Hepatocyte (in vitro differentiated cells): ENCODE measurements around the gene GSN. TPM values are rescaled to one million over a fixed set of nuclear protein-coding genes. Genes with fewer than 3 reads are reported as not detected.

Experiments used
- DNase-seq: peaks from one replicate; pipeline ENCODE4 v3.0.0-alpha.2; 2016; ENCODE audit warnings: low spot score
- H2AFZ ChIP-seq: fragments of 200-600 bp; sonication (generic); 2 replicates; pipeline ENCODE4 v1.6.0; 2016; ENCODE audit warnings: antibody characterized with exemption, mild to moderate bottlenecking
- H3K27ac ChIP-seq: fragments of 200-600 bp; sonication (generic); 2 replicates; pipeline ENCODE4 v1.5.1; 2016; ENCODE audit warnings: mild to moderate bottlenecking
- H3K27me3 ChIP-seq: fragments of 200-600 bp; sonication (generic); 2 replicates; pipeline ENCODE4 v1.6.1; 2016
- H3K36me3 ChIP-seq: fragments of 200-600 bp; sonication (generic); replicated peaks from 2 replicates; pipeline ENCODE4 v1.5.1; 2016; ENCODE audit warnings: low read depth; ENCODE audit not compliant: insufficient read depth
- H3K4me1 ChIP-seq: fragments of 200-600 bp; sonication (generic); 2 replicates; pipeline ENCODE4 v1.5.1; 2016; ENCODE audit warnings: mild to moderate bottlenecking, moderate library complexity; ENCODE audit not compliant: insufficient read depth
- H3K4me2 ChIP-seq: fragments of 200-600 bp; sonication (generic); 2 replicates; pipeline ENCODE4 v1.6.0; 2016
- H3K4me3 ChIP-seq: fragments of 200-600 bp; sonication (generic); 2 replicates; pipeline ENCODE4 v1.5.1; 2016; ENCODE audit warnings: mild to moderate bottlenecking
- H3K79me2 ChIP-seq: fragments of 200-600 bp; sonication (generic); 2 replicates; pipeline ENCODE4 v1.6.0; 2017; ENCODE audit warnings: mild to moderate bottlenecking
- H3K9me2 ChIP-seq: fragments of 200-600 bp; sonication (generic); replicated peaks from 2 replicates; pipeline ENCODE4 v1.6.0; 2017; ENCODE audit warnings: mild to moderate bottlenecking; ENCODE audit not compliant: insufficient read depth
- H3K9me3 ChIP-seq: fragments of 200-600 bp; sonication (generic); 2 replicates; pipeline ENCODE4 v1.5.1; 2016; ENCODE audit warnings: low read depth, mild to moderate bottlenecking
- H4K20me1 ChIP-seq: fragments of 200-600 bp; sonication (generic); 2 replicates; pipeline ENCODE4 v1.6.0; 2016; ENCODE audit warnings: mild to moderate bottlenecking; ENCODE audit not compliant: insufficient read depth, poor library complexity, severe bottlenecking
- EZH2 ChIP-seq: fragments of 200-600 bp; sonication (generic); IDR thresholded peaks from 2 replicates; pipeline ENCODE4 v1.6.1; 2016; ENCODE audit warnings: antibody characterized with exemption, mild to moderate bottlenecking, borderline replicate concordance
- EZH2phosphoT487 ChIP-seq: fragments of 200-600 bp; sonication (generic); IDR thresholded peaks from one replicate; pipeline ENCODE4 v1.6.1; 2018; ENCODE audit warnings: antibody characterized with exemption, mild to moderate bottlenecking, low read depth, moderate library complexity; ENCODE audit not compliant: unreplicated experiment, severe bottlenecking
- WGBS: methylation state at CpG from one replicate; pipeline ENCODE4 v1.1.6; 2016; ENCODE audit warnings: low lambda C conversion rate; ENCODE audit errors: missing lambda C conversion rate; 5-methylcytosine and 5-hydroxymethylcytosine counted together
- polyA plus RNA-seq: library from polyadenylated mRNA; unstranded; fragments of >200 nt; fragmentation: Nextera tagmentation; extraction: Ambion mirVana; gene quantifications from 2 replicates; pipeline ENCODE4 v1.2.1, GENCODE V29; 2016
- total RNA-seq: library from RNA; depleted of rRNA; stranded (reverse); fragments of >200 nt; gene quantifications from 2 replicates; pipeline ENCODE4 v1.2.3, GENCODE V29; 2014
- TF ChIP-seq, protein P1 (sequence below): fragments of 200-600 bp; sonication (generic); IDR thresholded peaks from 2 replicates; pipeline ENCODE4 v1.5.1; 2016; ENCODE audit warnings: antibody characterized with exemption, mild to moderate bottlenecking; ENCODE audit not compliant: poor library complexity

The GSN gene
- total and polyA plus RNA-seq, 2 experiments from 2014 or later, result 396 to 404 TPM

DNA sequence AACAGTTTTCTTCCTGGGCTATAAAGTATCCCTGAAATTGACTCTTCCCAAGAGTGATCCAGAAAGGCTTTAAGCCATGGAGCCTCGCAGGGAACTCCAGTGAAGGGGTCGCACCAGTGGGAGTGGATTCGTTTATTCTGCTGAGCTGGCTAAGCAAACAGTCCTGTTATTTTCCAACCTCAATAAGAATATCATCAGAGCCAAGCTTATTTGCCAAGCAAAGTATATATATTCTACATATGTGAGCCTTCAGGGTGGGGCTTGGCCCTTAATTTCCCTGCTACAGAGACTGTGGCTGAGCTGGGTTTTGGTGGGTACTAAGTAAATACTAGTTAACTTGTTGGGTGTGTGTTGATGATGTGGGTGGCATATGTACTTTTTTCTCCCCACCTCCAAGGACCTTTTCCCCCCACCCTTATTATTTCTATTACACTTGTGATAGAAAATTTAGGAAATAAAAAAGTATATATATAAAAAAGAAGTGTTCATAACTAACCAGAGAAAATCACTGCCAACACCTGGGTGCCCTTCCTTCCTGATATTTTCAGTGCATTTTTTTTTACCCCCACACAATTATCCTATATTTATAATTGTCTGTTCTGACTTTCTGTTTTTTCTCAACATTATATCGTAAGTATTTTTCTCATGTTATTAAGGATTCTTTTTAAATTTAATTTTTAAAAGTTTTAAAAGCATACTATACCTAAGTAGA is 5.3 kb downstream of the GSN start:
- no peaks in the 10 kb centered on the region for H4K20me1 ChIP-seq
- peaks cover 73% of the 10 kb centered on the region for H3K79me2 ChIP-seq
- H3K9me2 ChIP-seq, result no peaks in the 10 kb centered on the region
- H3K4me1 ChIP-seq, result peaks cover 52% of the 10 kb centered on the region
- H3K36me3 ChIP-seq, result no peaks in the 10 kb centered on the region
- TF ChIP-seq, protein P1, sequence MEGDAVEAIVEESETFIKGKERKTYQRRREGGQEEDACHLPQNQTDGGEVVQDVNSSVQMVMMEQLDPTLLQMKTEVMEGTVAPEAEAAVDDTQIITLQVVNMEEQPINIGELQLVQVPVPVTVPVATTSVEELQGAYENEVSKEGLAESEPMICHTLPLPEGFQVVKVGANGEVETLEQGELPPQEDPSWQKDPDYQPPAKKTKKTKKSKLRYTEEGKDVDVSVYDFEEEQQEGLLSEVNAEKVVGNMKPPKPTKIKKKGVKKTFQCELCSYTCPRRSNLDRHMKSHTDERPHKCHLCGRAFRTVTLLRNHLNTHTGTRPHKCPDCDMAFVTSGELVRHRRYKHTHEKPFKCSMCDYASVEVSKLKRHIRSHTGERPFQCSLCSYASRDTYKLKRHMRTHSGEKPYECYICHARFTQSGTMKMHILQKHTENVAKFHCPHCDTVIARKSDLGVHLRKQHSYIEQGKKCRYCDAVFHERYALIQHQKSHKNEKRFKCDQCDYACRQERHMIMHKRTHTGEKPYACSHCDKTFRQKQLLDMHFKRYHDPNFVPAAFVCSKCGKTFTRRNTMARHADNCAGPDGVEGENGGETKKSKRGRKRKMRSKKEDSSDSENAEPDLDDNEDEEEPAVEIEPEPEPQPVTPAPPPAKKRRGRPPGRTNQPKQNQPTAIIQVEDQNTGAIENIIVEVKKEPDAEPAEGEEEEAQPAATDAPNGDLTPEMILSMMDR, result no peak
- TF ChIP-seq EZH2 (no peak), EZH2phosphoT487 (no peak)
- no peak overlapping the region for H3K4me3 ChIP-seq
- no peak for DNase-seq
- peak overlapping the region; percentile 93 for H3K27ac ChIP-seq
- H3K27me3 ChIP-seq, result no peaks in the 10 kb centered on the region
- peak overlapping the region; percentile 100 for H3K4me2 ChIP-seq
- WGBS, result 71% methylated on average over 4 of the region's 4 CpGs
- H3K9me3 ChIP-seq, result no peaks in the 10 kb centered on the region
- H2AFZ ChIP-seq, result no peak overlapping the region

DNA sequence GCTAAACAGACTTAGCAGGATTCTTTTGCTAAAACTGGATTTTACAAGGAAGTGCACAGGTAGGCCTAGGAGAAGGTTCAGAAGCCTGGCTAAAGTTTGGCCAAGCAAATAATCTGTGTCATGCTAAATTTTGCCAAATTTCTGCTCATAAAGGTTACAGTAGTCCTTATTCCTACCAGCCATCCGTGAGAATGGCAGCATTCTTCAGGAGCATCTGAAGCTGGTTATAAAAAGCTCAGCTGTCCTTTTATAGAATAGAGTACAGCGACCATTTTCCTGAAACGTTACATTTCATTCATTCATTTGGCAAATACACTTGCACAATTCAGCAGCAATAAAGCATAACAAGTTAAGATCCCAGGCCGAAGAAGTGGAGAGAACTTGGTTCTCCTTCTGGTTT is 6.9 kb downstream of the GSN start:
- H3K9me2 ChIP-seq, result no peaks in the 10 kb centered on the region
- no peaks in the 10 kb centered on the region for H4K20me1 ChIP-seq
- no peak overlapping the region for H3K4me2 ChIP-seq
- H3K36me3 ChIP-seq, result no peaks in the 10 kb centered on the region
- TF ChIP-seq, protein P1, result no peak
- TF ChIP-seq EZH2phosphoT487, result no peak
- no peak for TF ChIP-seq EZH2
- no peak overlapping the region for H3K27ac ChIP-seq
- H3K9me3 ChIP-seq, result no peaks in the 10 kb centered on the region
- peaks cover 71% of the 10 kb centered on the region for H3K79me2 ChIP-seq
- no peak overlapping the region for H2AFZ ChIP-seq
- no peaks in the 10 kb centered on the region for H3K27me3 ChIP-seq
- 86% methylated on average over 4 of the region's 4 CpGs for WGBS
- DNase-seq, result no peak
- H3K4me3 ChIP-seq, result no peak overlapping the region
- H3K4me1 ChIP-seq, result peaks cover 52% of the 10 kb centered on the region

DNA sequence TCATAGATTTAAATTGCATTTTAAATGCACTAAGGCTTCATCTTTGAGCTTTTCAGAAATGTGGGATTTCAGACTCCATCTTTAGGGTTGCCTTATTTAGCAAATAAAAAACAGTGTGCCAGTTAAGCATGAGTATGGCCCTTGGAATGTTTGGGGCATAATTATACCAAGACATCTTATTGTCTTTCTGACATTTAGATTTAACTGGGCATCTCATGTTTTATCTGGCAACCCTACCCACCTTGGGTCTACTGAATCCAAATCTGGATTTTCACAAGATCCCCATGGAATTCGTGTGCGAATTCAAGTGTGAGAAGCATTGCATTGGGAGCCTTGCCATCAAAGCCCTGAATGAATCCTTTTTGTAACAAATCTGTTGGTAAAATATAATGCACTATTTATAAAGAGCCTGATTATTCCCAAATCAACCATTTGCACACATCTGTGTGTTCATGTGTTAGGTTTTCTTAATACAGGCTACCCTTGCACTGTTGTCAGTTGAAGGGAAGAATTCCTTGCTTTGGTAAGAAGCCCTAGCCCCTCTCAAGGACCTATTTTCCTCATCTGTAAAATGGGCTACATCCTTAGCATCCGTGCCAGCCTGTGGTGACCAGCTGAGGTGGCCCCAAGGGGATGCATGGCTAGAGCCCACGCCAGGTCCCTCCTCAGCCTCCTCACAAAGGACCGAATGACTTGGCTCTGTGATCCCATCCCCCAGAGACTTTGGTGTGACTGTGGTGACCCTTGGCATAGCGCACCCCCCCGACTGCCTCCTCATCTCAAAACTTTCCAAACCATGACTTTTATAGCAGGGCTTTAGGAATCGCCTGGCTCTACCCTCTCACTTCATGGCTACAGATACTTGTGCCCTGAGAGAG is 8.1 kb downstream of the GSN start:
- Histone ChIP-seq H3K4me1 (peaks cover 51% of the 10 kb centered on the region), H3K27me3 (no peaks in the 10 kb centered on the region), H3K36me3 (no peaks in the 10 kb centered on the region), H3K9me2 (no peaks in the 10 kb centered on the region), H3K4me2 (no peak overlapping the region), H3K27ac (no peak overlapping the region), H3K4me3 (no peak overlapping the region), H4K20me1 (no peaks in the 10 kb centered on the region), H3K9me3 (no peaks in the 10 kb centered on the region), H3K79me2 (peaks cover 70% of the 10 kb centered on the region), H2AFZ (no peak overlapping the region)
- 95% methylated on average over 8 of the region's 8 CpGs for WGBS
- TF ChIP-seq EZH2phosphoT487, result no peak
- TF ChIP-seq, protein P1, result no peak
- no peak for TF ChIP-seq EZH2
- no peak for DNase-seq
